SK-N-SH (cell line): ENCODE measurements around the gene B4GALNT2. TPM values are rescaled to one million over a fixed set of nuclear protein-coding genes. Genes with fewer than 3 reads are reported as not detected.
"Not testable (repeated sequence)": the region's sequence is repeated elsewhere in the genome, so short reads cannot be mapped to it uniquely, and the experiment has no call there.

Experiments used
- CTCF ChIA-PET: fragments of 300-600, 350-600 bp; formaldehyde crosslinking; extraction: SDS; loops from one replicate; lab custom pipeline; 2021; lab: Yijun Ruan, JAX
- POLR2A ChIA-PET: fragments of 350-600 bp; sonication (Branson Sonifier 250); formaldehyde crosslinking; extraction: SDS; loops from one replicate; lab custom pipeline; 2020; ENCODE audit warnings: antibody characterized with exemption, inconsistent platforms; lab: Yijun Ruan, JAX
- DNase-seq: peaks from one replicate; pipeline ENCODE4 v3.0.0; 2012
- H2AFZ ChIP-seq: fragments of 200-600 bp; sonication (generic); 2 replicates; pipeline ENCODE4 v1.8.1; 2016; ENCODE audit warnings: antibody characterized with exemption, mild to moderate bottlenecking, low read depth
- H3F3A ChIP-seq: fragments of 200-600 bp; sonication (generic); replicated peaks from 2 replicates; pipeline ENCODE3; 2016; ENCODE audit warnings: antibody characterized with exemption, mild to moderate bottlenecking; ENCODE audit not compliant: insufficient read depth
- H3K27ac ChIP-seq, 2 experiments: fragments of 200-500 bp in 1 of 2; fragments of 200-600 bp in 1 of 2; sonication (Bioruptor generic) in 1 of 2; sonication (generic), shearing (Covaris generic) in 1 of 2; 2 replicates each; pipeline versions ENCODE4 v1.5.1 to v1.6.1; 2014 to 2016; ENCODE audit warnings: low read depth in 2 of 2, inconsistent platforms in 1 of 2, low read length in 1 of 2, mild to moderate bottlenecking in 1 of 2, mixed read lengths in 1 of 2
- H3K27me3 ChIP-seq: fragments of 200-600 bp; sonication (generic), shearing (Covaris generic); 2 replicates; pipeline ENCODE4 v1.6.1; 2016; ENCODE audit warnings: mixed run types; ENCODE audit not compliant: insufficient read depth
- H3K36me3 ChIP-seq, 2 experiments: fragments of 200-500 bp in 1 of 2; fragments of 200-600 bp in 1 of 2; sonication (Bioruptor generic) in 1 of 2; sonication (generic) in 1 of 2; replicated peaks in 1 of 2; 2 replicates each; pipeline versions ENCODE3 to v1.5.1; 2014 to 2016; ENCODE audit warnings: low read length in 1 of 2, mild to moderate bottlenecking in 1 of 2; ENCODE audit not compliant: insufficient read depth in 2 of 2, control insufficient read depth in 1 of 2
- H3K4me1 ChIP-seq, 2 experiments: fragments of 200-500 bp in 1 of 2; fragments of 200-600 bp in 1 of 2; sonication (Bioruptor generic) in 1 of 2; sonication (generic), shearing (Covaris generic) in 1 of 2; 2 replicates each; pipeline versions ENCODE4 v1.5.1 to v1.6.1; 2014 to 2016; ENCODE audit warnings: low read depth in 1 of 2, low read length in 1 of 2, mixed run types in 1 of 2; ENCODE audit not compliant: insufficient read depth in 2 of 2, control insufficient read depth in 1 of 2
- H3K4me2 ChIP-seq: fragments of 200-600 bp; sonication (generic), shearing (Covaris generic); 2 replicates; pipeline ENCODE4 v1.6.1; 2017; ENCODE audit warnings: mixed run types
- H3K4me3 ChIP-seq, 2 experiments: fragments of 200-500 bp in 1 of 2; fragments of 200-600 bp in 1 of 2; sonication (Bioruptor generic) in 1 of 2; sonication (generic), shearing (Covaris generic) in 1 of 2; 2 replicates each; pipeline versions ENCODE4 v1.5.1 to v1.8.1; 2014 to 2016; ENCODE audit warnings: low read depth in 2 of 2, inconsistent platforms in 1 of 2, low read length in 1 of 2, mild to moderate bottlenecking in 1 of 2, mixed read lengths in 1 of 2, moderate library complexity in 1 of 2
- H3K79me2 ChIP-seq: fragments of 200-600 bp; sonication (generic); 2 replicates; pipeline ENCODE4 v1.8.1; 2017; ENCODE audit warnings: mild to moderate bottlenecking; ENCODE audit not compliant: insufficient read depth
- H3K9ac ChIP-seq: fragments of 200-600 bp; sonication (generic); 2 replicates; pipeline ENCODE4 v1.6.1; 2017; ENCODE audit warnings: mixed run types
- H3K9me2 ChIP-seq: fragments of 200-600 bp; sonication (generic); 2 replicates; pipeline ENCODE4 v1.6.1; 2017; ENCODE audit warnings: mixed run types
- H3K9me3 ChIP-seq: fragments of 200-600 bp; sonication (generic); 2 replicates; pipeline ENCODE4 v1.6.1; 2017; ENCODE audit warnings: mixed run types, mild to moderate bottlenecking, moderate library complexity
- H4K20me1 ChIP-seq: fragments of 200-600 bp; sonication (generic); 2 replicates; pipeline ENCODE4 v1.6.1; 2017; ENCODE audit warnings: mild to moderate bottlenecking, mixed run types; ENCODE audit not compliant: insufficient read depth
- SMC3 ChIP-seq: IDR thresholded peaks from 2 replicates; pipeline ENCODE4 v1.6.1; 2012; ENCODE audit warnings: low read depth, low read length, improper control_type of control experiment
- WGBS: methylation state at CpG from one replicate; pipeline ENCODE4 v1.1.6; 2017; ENCODE audit warnings: low lambda C conversion rate; 5-methylcytosine and 5-hydroxymethylcytosine counted together
- polyA plus RNA-seq, 3 experiments: library from polyadenylated mRNA; depleted of rRNA; stranded (reverse); fragments of >200 nt; gene quantifications; 2 replicates each; pipeline ENCODE4 v1.2.3, GENCODE V29; 2012
- TF ChIP-seq, protein P1 (sequence below): IDR thresholded peaks from 2 replicates; pipeline ENCODE4 v1.4.0; 2012; ENCODE audit warnings: low read depth, borderline replicate concordance

Gene B4GALNT2
- polyA plus RNA-seq, 1 of the 3 experiments (the other 2 are of a cell fraction), result not detected

DNA sequence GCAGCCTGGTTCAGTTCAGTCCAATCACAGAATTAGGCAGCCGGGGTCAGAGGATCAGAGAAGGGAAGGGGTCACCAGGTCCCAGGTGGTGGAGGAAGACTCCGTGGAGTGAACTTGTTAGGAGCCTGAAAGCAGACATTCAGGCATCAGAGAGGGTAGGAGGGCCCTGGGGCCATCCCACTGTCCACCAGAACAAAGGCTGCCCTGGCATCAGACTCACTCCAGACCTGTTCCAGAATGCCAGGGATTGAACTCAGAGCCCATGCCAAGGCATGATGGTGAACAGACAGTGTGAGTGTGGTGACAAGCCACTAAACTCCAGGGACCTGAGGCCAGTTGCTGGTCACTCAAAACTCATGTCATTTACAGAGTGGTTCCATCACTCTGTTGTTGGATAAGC lies 37.6 kb downstream of the B4GALNT2 start:
- 6% methylated on average over 2 of the region's 2 CpGs for WGBS
- H3K4me1 ChIP-seq, result no peaks in the 10 kb centered on the region
- H3K9me2 ChIP-seq, result no peaks in the 10 kb centered on the region
- DNase-seq, result no peak
- no peaks in the 10 kb centered on the region for H3K36me3 ChIP-seq
- H3K27me3 ChIP-seq, result peaks cover 88% of the 10 kb centered on the region
- no peak overlapping the region for H3K9ac ChIP-seq
- no peaks in the 10 kb centered on the region for H3K9me3 ChIP-seq
- POLR2A ChIA-PET, result no interaction called here
- H3K4me2 ChIP-seq, result no peak overlapping the region
- CTCF ChIA-PET, result interaction anchor here (3.0 kb wide), 1 partner anchor 11 kb away, joined by 14 read pairs; no protein-coding TSS in a partner anchor
- no peak overlapping the region for H3K27ac ChIP-seq
- H4K20me1 ChIP-seq, result no peaks in the 10 kb centered on the region
- no peak overlapping the region for H3K4me3 ChIP-seq
- no peaks in the 10 kb centered on the region for H3F3A ChIP-seq
- TF ChIP-seq, protein P1, sequence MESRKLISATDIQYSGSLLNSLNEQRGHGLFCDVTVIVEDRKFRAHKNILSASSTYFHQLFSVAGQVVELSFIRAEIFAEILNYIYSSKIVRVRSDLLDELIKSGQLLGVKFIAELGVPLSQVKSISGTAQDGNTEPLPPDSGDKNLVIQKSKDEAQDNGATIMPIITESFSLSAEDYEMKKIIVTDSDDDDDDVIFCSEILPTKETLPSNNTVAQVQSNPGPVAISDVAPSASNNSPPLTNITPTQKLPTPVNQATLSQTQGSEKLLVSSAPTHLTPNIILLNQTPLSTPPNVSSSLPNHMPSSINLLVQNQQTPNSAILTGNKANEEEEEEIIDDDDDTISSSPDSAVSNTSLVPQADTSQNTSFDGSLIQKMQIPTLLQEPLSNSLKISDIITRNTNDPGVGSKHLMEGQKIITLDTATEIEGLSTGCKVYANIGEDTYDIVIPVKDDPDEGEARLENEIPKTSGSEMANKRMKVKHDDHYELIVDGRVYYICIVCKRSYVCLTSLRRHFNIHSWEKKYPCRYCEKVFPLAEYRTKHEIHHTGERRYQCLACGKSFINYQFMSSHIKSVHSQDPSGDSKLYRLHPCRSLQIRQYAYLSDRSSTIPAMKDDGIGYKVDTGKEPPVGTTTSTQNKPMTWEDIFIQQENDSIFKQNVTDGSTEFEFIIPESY, result no peak
- no peak for TF ChIP-seq SMC3
- no peaks in the 10 kb centered on the region for H3K79me2 ChIP-seq
- H2AFZ ChIP-seq, result no peak overlapping the region

DNA sequence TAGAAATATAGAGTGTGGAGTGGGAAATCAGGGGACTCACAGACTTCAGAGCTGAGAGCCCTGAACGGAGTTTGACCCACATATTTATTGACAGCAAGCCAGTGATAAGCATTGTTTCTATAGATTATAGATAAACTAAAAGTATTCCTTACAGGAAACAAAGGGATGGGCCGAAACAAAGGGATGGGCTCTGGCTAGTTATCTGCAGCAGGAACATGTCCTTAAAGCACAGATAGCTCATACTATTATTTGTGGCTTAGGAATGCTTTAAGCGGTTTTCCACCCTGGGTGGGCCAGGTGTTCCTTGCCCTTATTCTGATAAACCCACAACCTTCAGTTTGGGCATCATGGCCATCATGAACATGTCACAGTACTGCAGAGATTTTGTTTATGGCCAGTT lies 38.1 kb downstream of the B4GALNT2 start:
- WGBS, result 8% methylated on average over 3 of the region's 3 CpGs
- H2AFZ ChIP-seq, POLR2A ChIA-PET, H3K9me2 ChIP-seq, H3K79me2 ChIP-seq, H3K4me3 ChIP-seq, H3K36me3 ChIP-seq, H3K9me3 ChIP-seq, DNase-seq, H3K4me2 ChIP-seq, H3F3A ChIP-seq, H3K4me1 ChIP-seq, H3K9ac ChIP-seq, H3K27ac ChIP-seq, H4K20me1 ChIP-seq: not testable (repeated sequence)
- peaks cover 87% of the 10 kb centered on the region for H3K27me3 ChIP-seq
- CTCF ChIA-PET, result interaction anchor here (1.4 to 2.5 kb wide), 4 partner anchors 10 to 55 kb away, joined by 3 to 12 read pairs (median 4); no protein-coding TSS in a partner anchor

DNA sequence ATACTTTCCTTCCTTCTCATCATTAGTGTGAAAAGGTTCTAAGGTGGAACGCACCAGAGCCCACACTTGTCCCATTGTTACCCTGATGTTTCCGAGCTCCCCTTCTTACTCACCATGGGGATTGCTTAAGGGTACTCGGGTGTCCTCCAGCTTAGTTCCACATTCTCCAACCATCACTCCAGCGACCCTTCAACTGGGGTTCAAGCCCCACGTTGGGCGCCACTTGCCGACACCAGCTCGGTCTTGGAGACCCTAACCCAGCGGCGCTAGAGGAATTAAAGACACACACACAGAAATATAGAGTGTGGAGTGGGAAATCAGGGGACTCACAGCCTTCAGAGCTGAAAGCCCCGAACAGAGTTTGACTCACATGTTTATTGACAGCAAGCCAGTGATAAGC lies 43.4 kb downstream of the B4GALNT2 start:
- H3K9ac ChIP-seq, H3K79me2 ChIP-seq, H4K20me1 ChIP-seq, H3K36me3 ChIP-seq, POLR2A ChIA-PET, H3K4me2 ChIP-seq, H3K9me2 ChIP-seq, DNase-seq, H3K4me1 ChIP-seq, H2AFZ ChIP-seq, H3F3A ChIP-seq, H3K27ac ChIP-seq, H3K4me3 ChIP-seq: not testable (repeated sequence)
- peaks cover 12% of the 10 kb centered on the region; the same call in 1 of the 2 replicates for H3K9me3 ChIP-seq
- WGBS, result 12% methylated on average over 11 of the region's 11 CpGs
- CTCF ChIA-PET, result interaction anchor here (1.3 kb wide), 1 partner anchor 51 kb away, joined by 4 read pairs; no protein-coding TSS in a partner anchor
- peaks cover 77% of the 10 kb centered on the region for H3K27me3 ChIP-seq
